ENCODE results near the gene TMEM106A. TPM values are rescaled to one million over a fixed set of nuclear protein-coding genes. Genes with fewer than 3 reads are reported as not detected.
"Not testable (repeated sequence)": the region's sequence is repeated elsewhere in the genome, so short reads cannot be mapped to it uniquely, and the experiment has no call there.

TMEM106A gene
- 10 to 100 TPM in 4 of 5 donors, 1 to 10 TPM in 1; 9.1 to 12.0 (median 11.0) TPM for polyA plus RNA-seq (ENCODE audit: insufficient read depth in 1 of 5, insufficient read length in 5 of 5, low replicate concordance in 1 of 5)
- long read RNA-seq, donor 1: 0 reads
- long read RNA-seq, donor 2: 0 reads
- long read RNA-seq, donor 3: 0 reads
- long read RNA-seq, donor 4, partial matches to known transcripts: 0 of 1 reads
- long read RNA-seq, donor 4, other reads (novel, unspliced or antisense): 0 of 1 reads
- long read RNA-seq, donor 5, partial matches to known transcripts: 0 of 1 reads
- long read RNA-seq, donor 5, other reads (novel, unspliced or antisense): 0 of 1 reads
- long read RNA-seq, donor 6, partial matches to known transcripts: 0 of 1 reads
- long read RNA-seq, donor 6, other reads (novel, unspliced or antisense): 0 of 1 reads
- long read RNA-seq, donor 7: 0 reads
- long read RNA-seq, donor 8: 0 reads

DNA sequence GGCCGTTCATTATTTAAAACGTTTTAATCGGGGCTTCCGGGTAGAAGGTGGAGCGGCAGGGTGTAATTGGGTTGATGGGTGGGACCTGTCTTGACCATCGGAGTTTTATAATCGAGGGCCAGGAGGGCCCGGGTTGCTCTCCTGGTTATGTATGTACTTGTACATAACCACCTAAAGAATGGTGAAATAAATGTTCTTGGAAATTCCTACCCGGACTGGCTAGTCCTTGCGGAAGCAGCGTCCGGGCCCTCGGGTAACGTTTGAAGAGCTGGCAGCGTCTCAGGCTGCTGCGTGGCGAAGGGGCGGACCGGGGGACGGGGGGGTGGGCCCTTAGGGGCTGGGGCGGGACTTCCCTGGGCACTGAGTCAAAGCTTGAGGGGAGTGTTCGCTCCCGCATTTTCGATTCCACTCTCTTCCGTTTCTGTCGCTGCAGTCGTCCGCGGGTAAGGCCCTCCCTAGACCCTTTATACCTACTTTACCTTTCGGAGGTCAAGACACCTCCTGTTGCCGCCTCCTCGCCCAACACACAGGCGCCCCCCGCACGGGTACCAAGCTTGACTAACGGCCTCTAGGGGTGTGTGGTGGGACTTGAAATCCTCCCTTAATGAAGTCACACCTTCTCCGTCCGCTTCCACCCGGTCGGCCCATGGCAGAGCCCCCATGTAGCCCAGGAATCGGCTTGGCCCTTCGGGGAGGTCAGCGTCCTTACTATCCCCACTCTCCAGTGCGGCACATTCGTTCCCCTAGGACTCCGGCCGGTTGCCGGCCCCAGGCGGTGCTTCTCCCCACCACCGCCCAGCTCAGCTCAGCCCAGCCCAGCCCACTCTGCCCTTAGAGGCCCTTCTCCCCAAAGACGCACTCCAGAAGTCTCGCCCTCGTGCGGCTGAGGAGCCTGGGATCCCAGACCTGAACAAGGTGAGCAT is at the start of gene TMEM106A:
TMEM106A (plus strand) TSS at position 396 of the 923 bp plus-strand sequence. CDS start 1,167 bp downstream, outside the sequence.
- DNase-seq: peak; percentile 91 to 92

DNA sequence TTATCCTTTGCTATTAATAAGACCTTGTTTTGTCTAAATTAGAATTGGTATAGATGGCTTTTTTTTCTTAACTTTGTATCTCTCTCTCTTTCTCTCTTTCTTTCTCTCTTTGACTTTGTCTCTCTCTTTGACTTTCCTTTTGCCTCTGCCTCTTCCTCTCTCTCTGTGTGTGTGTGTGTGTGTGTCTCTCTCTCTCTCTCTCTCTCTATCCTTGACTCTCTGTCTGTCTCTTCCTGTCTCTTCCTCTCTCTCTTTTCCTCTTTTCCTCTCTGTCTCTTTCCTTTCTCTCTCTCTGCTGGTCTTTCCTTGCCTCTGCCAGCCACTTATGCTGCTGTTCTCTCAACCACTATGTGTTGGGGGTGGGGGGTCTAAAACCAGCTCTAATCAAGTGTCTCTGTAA is 45.7 kb upstream of the TMEM106A start:
- DNase-seq: not testable (repeated sequence)

GRCh38 chr17:43169561-43170139 is 42.0 kb upstream of the TMEM106A start:
- DNase-seq: no peak

DNA sequence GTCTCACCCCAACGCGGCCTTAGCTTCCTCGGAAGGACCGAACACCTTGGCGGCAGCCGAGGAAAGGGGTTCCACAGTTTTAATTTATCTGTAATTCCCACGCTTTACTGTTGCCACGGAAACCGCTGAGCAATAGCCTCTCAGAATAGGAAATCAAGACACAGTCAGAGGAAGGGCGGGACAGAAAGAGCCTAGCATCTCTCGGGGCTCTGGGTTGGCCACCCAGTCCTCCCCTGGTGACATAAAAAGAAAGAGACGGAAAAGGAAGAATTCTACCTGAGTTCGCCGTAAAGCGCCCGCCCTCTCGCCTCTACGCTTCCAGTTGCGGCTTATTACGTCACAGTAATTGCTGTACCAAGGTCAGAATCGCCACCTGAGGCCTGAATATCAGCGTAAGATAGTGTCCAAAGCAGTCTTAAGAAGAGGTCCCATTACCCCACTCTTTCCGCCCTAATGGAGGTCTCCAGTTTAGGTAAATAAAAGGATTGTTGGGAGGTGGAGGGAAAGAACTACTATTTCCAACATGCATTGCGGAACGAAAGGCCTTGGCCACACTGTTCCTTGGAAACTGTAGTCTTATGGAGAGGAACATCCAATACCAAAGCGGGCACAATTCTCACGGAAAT is 41.4 kb upstream of the TMEM106A start:
- peak; percentile 90 to 93 for DNase-seq

- DNase-seq: peak; percentile 98 to 99
Measured at GRCh38 chr17:43170766-43171585, 40.7 kb upstream of the TMEM106A start, which contains the start of gene NBR1. TSS of gene NBR1 (plus strand) at chr17:43171214. CDS start at chr17:43175800, 4,586 bp downstream.

DNA sequence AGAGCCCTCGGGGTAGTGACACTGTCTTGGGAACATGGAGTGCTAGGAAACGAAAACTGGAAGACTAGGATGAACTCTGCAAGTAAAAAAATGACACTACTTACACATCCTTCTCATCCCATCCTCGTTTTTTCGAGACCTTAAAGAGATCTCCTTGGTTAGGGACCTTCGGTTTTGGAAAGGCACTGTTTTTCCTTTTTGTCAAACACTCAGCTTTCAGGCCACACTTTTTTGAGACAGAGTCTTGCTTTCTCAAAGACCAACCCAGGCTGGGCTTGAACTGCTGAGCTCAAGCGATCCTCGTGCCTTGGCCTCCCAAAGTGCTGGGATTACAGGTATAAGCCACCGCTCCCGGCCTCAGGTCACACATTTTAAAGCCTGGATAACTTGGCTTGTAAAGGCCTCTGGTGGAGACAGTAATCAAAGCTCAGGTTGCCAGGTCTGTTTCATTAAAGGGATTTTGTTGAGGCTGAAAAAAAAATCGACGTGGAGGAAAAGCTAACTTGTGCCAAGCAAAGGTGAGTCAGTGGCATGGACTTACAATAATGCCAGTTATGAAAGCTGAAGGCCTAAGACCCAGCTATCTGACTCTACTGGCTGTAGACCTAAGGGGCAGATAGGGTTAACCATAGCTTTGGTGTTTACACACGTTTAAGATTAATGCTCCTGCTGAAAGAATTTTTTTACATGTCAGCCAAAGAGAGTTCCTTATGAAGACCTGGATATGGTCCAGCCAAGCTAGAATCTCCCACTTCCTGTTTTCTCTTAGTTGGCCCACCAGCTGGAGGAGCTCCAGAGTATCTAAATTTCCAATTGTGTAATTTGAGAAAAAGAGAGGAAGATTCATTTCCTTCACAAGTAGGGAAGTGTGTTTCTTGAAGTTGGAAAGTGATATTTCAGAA is 39.8 kb upstream of the TMEM106A start:
- DNase-seq: peak; percentile 83 to 89

- no peak for DNase-seq
Measured at GRCh38 chr17:43175213-43176118, 36.2 kb upstream of the TMEM106A start.

- DNase-seq: no peak
Measured at GRCh38 chr17:43176119-43176570, 35.5 kb upstream of the TMEM106A start.

DNA sequence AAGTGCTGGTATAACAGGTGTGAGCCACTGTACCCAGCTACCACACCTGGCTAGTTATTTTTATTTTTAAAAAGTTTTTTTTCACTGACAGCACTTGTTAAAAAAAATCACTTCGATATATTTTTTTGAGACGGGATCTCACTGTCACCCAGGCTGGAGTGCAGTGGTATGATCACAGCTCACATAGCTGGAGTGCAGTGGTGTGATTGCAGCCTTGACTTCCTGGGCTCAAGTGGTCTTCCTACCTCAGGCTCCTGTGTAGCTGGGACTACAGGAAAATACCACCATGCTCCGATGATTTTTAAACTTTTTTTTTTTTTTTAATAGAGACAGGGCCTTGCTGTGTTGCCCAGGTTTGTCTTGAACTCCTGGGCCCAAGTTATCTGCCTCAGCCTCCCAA is 27.8 kb upstream of the TMEM106A start:
- DNase-seq: no peak

DNA sequence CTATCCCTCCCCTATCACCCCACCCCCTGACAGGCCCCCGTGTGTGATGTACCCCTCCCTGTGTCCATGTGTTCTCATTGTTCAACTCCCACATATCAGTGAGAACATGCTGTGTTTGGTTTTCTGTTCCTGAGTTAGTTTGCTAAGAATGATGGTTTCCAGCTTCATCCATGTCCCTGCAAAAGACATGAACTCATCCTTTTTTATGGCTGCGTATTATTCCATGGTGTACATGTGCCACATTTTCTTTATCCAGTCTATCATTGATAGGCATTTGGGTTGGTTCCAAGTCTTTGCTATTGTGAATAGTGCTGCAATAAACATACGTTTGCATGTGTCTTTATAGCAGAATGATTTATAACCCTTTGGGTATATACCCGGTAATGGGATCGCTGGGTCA is 25.0 kb upstream of the TMEM106A start:
- not testable (repeated sequence) for DNase-seq

DNA sequence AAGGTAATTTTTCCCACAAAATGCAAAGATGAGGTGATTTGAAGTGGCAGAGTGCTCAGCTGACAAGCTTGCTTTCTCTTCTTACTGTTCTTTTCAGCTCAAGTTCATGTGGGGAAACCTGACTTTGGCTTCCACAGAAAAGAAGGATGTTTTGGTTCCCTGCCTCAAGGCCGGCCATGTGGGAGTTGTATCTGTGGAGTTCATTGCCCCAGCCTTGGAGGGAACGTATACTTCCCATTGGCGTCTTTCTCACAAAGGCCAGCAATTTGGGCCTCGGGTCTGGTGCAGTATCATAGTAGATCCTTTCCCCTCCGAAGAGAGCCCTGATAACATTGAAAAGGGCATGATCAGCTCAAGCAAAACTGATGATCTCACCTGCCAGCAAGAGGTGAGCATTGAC is 18.4 kb upstream of the TMEM106A start:
- DNase-seq: no peak

DNA sequence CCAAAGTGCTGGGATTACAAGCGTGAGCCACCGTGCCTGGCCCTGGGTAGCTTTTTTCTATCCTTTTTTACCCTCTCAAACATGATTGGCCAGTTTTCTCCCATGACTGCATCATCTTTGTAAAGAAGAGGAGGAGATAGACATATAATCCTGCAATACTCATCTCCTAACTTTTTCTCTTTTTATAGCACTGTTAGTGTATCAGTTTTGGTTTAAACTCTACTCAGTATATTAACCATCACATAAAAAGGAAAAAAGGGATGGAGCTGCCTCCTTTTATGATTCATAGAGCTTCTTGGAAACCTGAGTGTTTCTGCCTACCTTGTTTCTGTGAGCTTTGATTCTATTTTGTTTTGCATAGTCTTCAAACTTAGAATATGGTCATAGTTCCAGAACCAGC is 12.0 kb upstream of the TMEM106A start:
- no peak for DNase-seq

- no peak for DNase-seq
Measured at GRCh38 chr17:43200127-43200526, 11.5 kb upstream of the TMEM106A start.

- not testable (repeated sequence) for DNase-seq
Measured at GRCh38 chr17:43203013-43203412, 8.7 kb upstream of the TMEM106A start.

DNA sequence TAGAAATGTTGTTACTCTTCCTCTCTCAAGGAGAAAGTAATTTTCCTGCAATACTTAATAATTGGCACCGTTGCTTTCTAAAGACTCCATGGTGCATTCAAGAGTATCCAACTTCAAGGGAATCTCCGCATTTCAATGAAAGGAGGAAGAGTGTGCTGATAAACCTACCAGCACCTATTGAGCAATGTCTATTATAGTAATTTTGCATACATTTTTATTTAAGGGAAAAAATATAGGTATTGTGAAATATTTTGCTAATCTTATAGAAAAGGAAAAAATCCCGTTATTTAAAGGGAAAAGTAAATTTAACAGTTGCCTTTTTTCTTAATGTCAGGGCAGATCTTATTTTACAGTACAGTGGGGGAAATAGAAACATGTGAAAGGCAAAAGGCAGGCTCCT is 1.1 kb upstream of the TMEM106A start:
- no peak for DNase-seq

DNA sequence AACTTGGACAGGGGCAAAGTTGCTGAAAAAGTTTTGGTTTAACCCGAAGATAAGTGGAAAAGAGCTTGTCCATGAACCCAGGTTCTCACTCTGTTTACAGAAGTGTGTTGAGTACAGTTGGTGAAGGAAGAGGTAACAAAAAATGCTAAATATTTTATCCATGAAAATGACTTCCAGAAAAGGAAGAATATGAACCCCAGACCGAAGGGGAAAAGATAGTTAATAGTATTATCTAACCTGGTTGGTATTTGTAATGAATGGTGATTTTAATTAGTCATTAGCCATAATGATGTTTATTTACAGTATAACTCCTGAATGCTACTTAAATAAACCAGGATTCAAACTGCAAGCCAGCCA is 574 bp upstream of the TMEM106A start:
- DNase-seq: no peak

- DNase-seq: no peak
Measured at GRCh38 chr17:43212641-43213490, 1.2 kb downstream of the TMEM106A start.
